Neural progenitor cell (in vitro differentiated cells): ENCODE results near the gene NUDT3. TPM values are rescaled to one million over a fixed set of nuclear protein-coding genes. Genes with fewer than 3 reads are reported as not detected.
"Not testable (repeated sequence)": the region's sequence is repeated elsewhere in the genome, so short reads cannot be mapped to it uniquely, and the experiment has no call there.

Source experiments
- DNase-seq: peaks from one replicate; pipeline ENCODE4 v3.0.0-alpha.2; 2016; ENCODE audit warnings: low spot score
- H2AFZ ChIP-seq: fragments of 200-600 bp; sonication (generic); replicated peaks from 2 replicates; pipeline ENCODE4 v1.6.1; 2016; ENCODE audit warnings: antibody characterized with exemption
- H3F3A ChIP-seq: fragments of 200-600 bp; sonication (generic); 2 replicates; pipeline ENCODE4 v1.6.1; 2016; ENCODE audit warnings: antibody characterized with exemption, low read depth
- H3K27ac ChIP-seq: fragments of 200-600 bp; sonication (generic); 2 replicates; pipeline ENCODE4 v1.5.1; 2016; ENCODE audit warnings: mild to moderate bottlenecking
- H3K27me3 ChIP-seq: fragments of 200-600 bp; sonication (generic); 2 replicates; pipeline ENCODE4 v1.6.1; 2016; ENCODE audit warnings: mild to moderate bottlenecking, moderate library complexity
- H3K36me3 ChIP-seq: fragments of 200-600 bp; sonication (generic); 2 replicates; pipeline ENCODE4 v1.5.1; 2016
- H3K4me1 ChIP-seq: fragments of 200-600 bp; sonication (generic); 2 replicates; pipeline ENCODE4 v1.6.1; 2016; ENCODE audit warnings: mixed run types
- H3K4me2 ChIP-seq: fragments of 200-600 bp; sonication (generic); 2 replicates; pipeline ENCODE4 v1.6.1; 2016
- H3K4me3 ChIP-seq: fragments of 200-600 bp; sonication (generic); 2 replicates; pipeline ENCODE4 v1.5.1; 2016
- H3K79me2 ChIP-seq: fragments of 200-600 bp; sonication (generic); 2 replicates; pipeline ENCODE4 v1.6.1; 2016; ENCODE audit warnings: low read depth
- H3K9ac ChIP-seq: fragments of 200-600 bp; sonication (generic); 2 replicates; pipeline ENCODE4 v1.6.1; 2016
- H3K9me3 ChIP-seq: fragments of 200-600 bp; sonication (generic); 2 replicates; pipeline ENCODE4 v1.5.1; 2016; ENCODE audit warnings: low read depth
- H4K20me1 ChIP-seq: fragments of 200-600 bp; sonication (generic); 2 replicates; pipeline ENCODE4 v1.6.1; 2016; ENCODE audit warnings: low read depth
- H3K27ac Mint-ChIP-seq: 3 replicates; pipeline ENCODE4 v1.8.0; 2021; ENCODE audit warnings: mixed read lengths
- H3K27me3 Mint-ChIP-seq: 2 replicates; pipeline ENCODE4 v1.8.0; 2022; ENCODE audit warnings: low read depth, mild to moderate bottlenecking, inconsistent platforms, moderate library complexity, mixed read lengths; ENCODE audit not compliant: insufficient read depth
- H3K36me3 Mint-ChIP-seq: 3 replicates; pipeline ENCODE4 v1.8.0; 2021; ENCODE audit warnings: mixed read lengths
- H3K4me1 Mint-ChIP-seq: 3 replicates; pipeline ENCODE4 v1.8.0; 2021; ENCODE audit warnings: mixed read lengths
- H3K4me3 Mint-ChIP-seq: 3 replicates; pipeline ENCODE4 v1.8.0; 2021; ENCODE audit warnings: mild to moderate bottlenecking, moderate library complexity, mixed read lengths
- H3K9me3 Mint-ChIP-seq: 3 replicates; pipeline ENCODE4 v1.8.0; 2020; ENCODE audit warnings: mixed read lengths
- CTCF ChIP-seq: fragments of 200-600 bp; sonication (generic); IDR thresholded peaks from 2 replicates; pipeline ENCODE4 v1.5.1; 2017; ENCODE audit warnings: antibody characterized with exemption, mild to moderate bottlenecking
- EZH2 ChIP-seq: fragments of 200-600 bp; sonication (generic); IDR thresholded peaks from 2 replicates; pipeline ENCODE4 v1.6.1; 2017; ENCODE audit warnings: antibody characterized with exemption, mild to moderate bottlenecking, moderate library complexity
- EZH2phosphoT487 ChIP-seq: fragments of 200-600 bp; sonication (generic); IDR thresholded peaks from 2 replicates; pipeline ENCODE4 v1.6.1; 2017; ENCODE audit warnings: antibody characterized with exemption
- total RNA-seq: library from RNA; depleted of rRNA; stranded (reverse); fragments of >200 nt; gene quantifications from 2 replicates; pipeline ENCODE4 v1.2.3, GENCODE V29; 2015; ENCODE audit warnings: low replicate concordance

Gene NUDT3
- total RNA-seq, 1 donor from 2014 or later: 35.7 TPM

- Mint-ChIP-seq H3K4me3 (no peak overlapping the region), H3K4me1 (peaks cover 6% of the 10 kb centered on the region), H3K27ac (no peak overlapping the region), H3K27me3 (peaks cover 4% of the 10 kb centered on the region), H3K36me3 (peaks cover 12% of the 10 kb centered on the region), H3K9me3 (no peaks in the 10 kb centered on the region)
- Histone ChIP-seq H3F3A (no peaks in the 10 kb centered on the region), H4K20me1 (peaks cover under 1% of the 10 kb centered on the region), H2AFZ (no peak overlapping the region), H3K4me1 (no peaks in the 10 kb centered on the region), H3K27ac (no peak overlapping the region), H3K27me3 (no peaks in the 10 kb centered on the region), H3K9me3 (no peaks in the 10 kb centered on the region), H3K79me2 (peaks cover 77% of the 10 kb centered on the region), H3K4me2 (no peak overlapping the region), H3K4me3 (no peak overlapping the region), H3K9ac (no peak overlapping the region), H3K36me3 (no peaks in the 10 kb centered on the region)
- DNase-seq: no peak
- TF ChIP-seq CTCF (no peak), EZH2phosphoT487 (no peak), EZH2 (no peak)
These were observed 23.1 kb downstream of the NUDT3 start for GRCh38 chr6:34369385-34369784.

DNA sequence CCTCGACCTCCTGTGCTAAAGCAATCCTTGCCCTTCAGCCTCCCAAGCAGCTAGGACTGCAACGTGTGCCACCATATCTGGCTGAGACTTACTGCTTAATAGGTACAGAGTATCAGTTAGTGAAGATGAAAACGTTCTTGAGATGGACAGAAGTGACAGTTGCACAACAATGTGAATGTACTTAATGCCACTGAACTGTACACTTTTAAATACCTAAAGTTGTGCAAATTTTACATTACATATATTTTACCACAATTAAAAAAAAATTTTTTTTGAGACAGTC, 25.9 kb downstream of the NUDT3 start:
- Histone ChIP-seq H3K9ac (no peak overlapping the region), H3K9me3 (no peaks in the 10 kb centered on the region), H4K20me1 (peaks cover 25% of the 10 kb centered on the region), H3F3A (no peaks in the 10 kb centered on the region), H3K27me3 (no peaks in the 10 kb centered on the region), H3K79me2 (peaks cover 85% of the 10 kb centered on the region), H3K27ac (no peak overlapping the region), H2AFZ (no peak overlapping the region), H3K4me1 (no peaks in the 10 kb centered on the region), H3K4me3 (no peak overlapping the region), H3K4me2 (no peak overlapping the region), H3K36me3 (no peaks in the 10 kb centered on the region)
- Mint-ChIP-seq H3K9me3 (no peaks in the 10 kb centered on the region), H3K4me3 (no peak overlapping the region), H3K27ac (no peak overlapping the region), H3K36me3 (peaks cover 11% of the 10 kb centered on the region), H3K27me3 (peaks cover 4% of the 10 kb centered on the region), H3K4me1 (peaks cover 11% of the 10 kb centered on the region)
- no peak for DNase-seq
- TF ChIP-seq EZH2 (no peak), CTCF (no peak), EZH2phosphoT487 (no peak)

DNA sequence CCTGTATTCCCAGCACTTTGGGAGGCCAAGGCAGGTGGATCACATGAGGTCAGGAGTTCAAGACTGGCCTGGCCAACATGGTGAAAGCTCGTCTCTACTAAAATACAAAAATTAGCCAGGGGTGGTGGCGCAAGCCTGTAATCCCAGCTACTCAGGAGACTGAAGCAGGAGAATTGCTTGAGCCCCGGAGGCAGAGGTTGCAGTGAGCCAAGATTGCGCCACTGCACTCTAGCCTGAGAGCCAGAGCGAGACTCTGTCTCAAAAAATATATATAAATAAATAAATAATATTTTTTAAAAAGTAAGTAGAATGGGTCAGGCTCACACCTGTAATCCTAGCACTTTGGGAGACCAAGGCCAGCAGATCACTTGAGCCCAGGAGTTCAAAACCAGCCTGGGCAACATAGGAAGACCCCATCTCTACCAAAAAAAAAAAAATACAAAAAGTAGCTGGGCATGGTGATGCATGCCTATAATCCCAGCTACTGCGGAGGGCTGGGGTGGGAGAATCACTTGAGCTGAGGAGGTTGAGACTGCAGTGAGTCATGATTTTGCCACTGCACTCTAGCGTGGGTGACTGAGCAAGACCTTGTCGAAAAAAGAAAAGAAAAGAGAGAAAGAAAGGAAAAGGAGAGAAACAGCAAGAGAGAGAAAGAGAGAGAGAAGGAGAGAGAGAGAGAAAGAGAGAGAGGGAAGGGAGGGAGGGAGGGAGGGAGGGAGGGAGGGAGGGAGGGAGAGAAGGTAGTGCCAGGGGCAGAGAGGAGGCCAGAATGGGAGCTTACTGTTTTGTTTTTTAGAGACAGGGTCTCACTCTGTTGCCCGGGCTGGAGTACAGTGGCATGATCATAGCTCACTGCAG, 26.5 kb downstream of the NUDT3 start:
- not testable (repeated sequence) for DNase-seq, H2AFZ ChIP-seq, H3K4me2 ChIP-seq, H3K4me3 ChIP-seq, H3K9me3 ChIP-seq, H3K9ac ChIP-seq, H3F3A ChIP-seq, H3K9me3 Mint-ChIP-seq, H3K27ac ChIP-seq, H3K4me1 ChIP-seq, H3K4me3 Mint-ChIP-seq, H3K36me3 ChIP-seq, H3K27me3 Mint-ChIP-seq, H3K27me3 ChIP-seq, H3K27ac Mint-ChIP-seq
- Histone ChIP-seq H3K79me2 (peaks cover 85% of the 10 kb centered on the region), H4K20me1 (peaks cover 30% of the 10 kb centered on the region)
- H3K36me3 Mint-ChIP-seq: peaks cover 11% of the 10 kb centered on the region
- peaks cover 11% of the 10 kb centered on the region for H3K4me1 Mint-ChIP-seq

DNA sequence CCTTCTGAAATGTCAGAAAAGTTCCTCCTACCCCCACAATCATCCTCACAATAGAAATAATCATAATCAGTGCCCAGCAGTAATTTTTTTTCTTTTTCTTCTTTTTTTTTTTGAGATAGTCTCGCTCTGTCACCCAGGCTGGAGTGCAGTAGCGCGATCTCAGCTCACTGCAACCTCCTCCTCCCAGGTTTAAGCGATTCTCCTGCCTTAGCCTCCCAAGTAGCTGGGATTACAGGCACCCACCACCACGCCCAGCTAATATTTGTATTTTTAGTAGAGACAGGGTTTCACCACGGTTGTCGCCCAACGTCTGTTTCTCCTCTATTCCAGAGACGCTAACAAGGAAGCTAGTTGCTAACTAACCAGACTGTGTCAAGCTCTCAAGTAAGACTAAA, 28.8 kb downstream of the NUDT3 start:
- not testable (repeated sequence) for H3K4me2 ChIP-seq, H2AFZ ChIP-seq, H3K27ac Mint-ChIP-seq, H3K27me3 Mint-ChIP-seq, H3K9me3 Mint-ChIP-seq, H3K36me3 Mint-ChIP-seq, H3F3A ChIP-seq, H3K36me3 ChIP-seq, DNase-seq, H3K27ac ChIP-seq, H3K9ac ChIP-seq, H3K27me3 ChIP-seq, H3K4me3 Mint-ChIP-seq, H3K4me3 ChIP-seq, H3K4me1 ChIP-seq, H3K9me3 ChIP-seq
- Histone ChIP-seq H4K20me1 (peaks cover 38% of the 10 kb centered on the region), H3K79me2 (peaks cover 88% of the 10 kb centered on the region)
- H3K4me1 Mint-ChIP-seq: peaks cover 18% of the 10 kb centered on the region
